Measurements from ENCODE around the gene NFU1.

Gene NFU1

DNA sequence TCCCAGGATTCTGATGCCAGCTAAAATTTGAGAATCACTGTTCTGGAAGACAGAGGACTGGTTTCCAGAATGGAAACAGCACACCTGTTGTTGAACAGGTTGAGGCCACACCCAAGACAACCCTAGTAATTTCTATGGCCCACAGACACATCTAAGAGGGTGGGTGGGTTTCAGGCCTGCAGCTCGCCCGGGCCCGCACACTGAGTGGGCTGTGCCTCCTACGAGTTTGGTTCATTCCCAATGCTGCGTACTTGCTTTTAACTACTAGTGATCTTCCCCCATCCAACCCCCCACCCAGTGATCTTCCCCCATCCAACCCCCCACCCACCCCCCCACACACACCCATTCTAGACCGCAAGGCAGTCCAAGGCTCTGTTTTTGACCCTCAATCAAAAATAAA lies 1.3 kb upstream of the NFU1 start:
- no peaks in the 10 kb centered on the region for H4K20me1 ChIP-seq (ENCODE audit: insufficient read depth)
- H3K79me2 ChIP-seq (ENCODE audit: insufficient read depth, low read depth), result peaks cover 24% of the 10 kb centered on the region
- TF ChIP-seq, protein P1, sequence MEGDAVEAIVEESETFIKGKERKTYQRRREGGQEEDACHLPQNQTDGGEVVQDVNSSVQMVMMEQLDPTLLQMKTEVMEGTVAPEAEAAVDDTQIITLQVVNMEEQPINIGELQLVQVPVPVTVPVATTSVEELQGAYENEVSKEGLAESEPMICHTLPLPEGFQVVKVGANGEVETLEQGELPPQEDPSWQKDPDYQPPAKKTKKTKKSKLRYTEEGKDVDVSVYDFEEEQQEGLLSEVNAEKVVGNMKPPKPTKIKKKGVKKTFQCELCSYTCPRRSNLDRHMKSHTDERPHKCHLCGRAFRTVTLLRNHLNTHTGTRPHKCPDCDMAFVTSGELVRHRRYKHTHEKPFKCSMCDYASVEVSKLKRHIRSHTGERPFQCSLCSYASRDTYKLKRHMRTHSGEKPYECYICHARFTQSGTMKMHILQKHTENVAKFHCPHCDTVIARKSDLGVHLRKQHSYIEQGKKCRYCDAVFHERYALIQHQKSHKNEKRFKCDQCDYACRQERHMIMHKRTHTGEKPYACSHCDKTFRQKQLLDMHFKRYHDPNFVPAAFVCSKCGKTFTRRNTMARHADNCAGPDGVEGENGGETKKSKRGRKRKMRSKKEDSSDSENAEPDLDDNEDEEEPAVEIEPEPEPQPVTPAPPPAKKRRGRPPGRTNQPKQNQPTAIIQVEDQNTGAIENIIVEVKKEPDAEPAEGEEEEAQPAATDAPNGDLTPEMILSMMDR (conservative IDR thresholded peaks at IDR 0.05; ENCODE audit: low read depth, low read length), result no peak
- H3K27ac ChIP-seq, result no peak overlapping the region
- H3K27me3 ChIP-seq (ENCODE audit: insufficient read depth, low read depth), result no peaks in the 10 kb centered on the region
- H2AFZ ChIP-seq (ENCODE audit: low read depth), result no peak overlapping the region
- peaks cover 21% of the 10 kb centered on the region for H3K4me1 ChIP-seq (ENCODE audit: low read depth, poor library complexity, severe bottlenecking)
- H3K4me3 ChIP-seq (IDR thresholded peaks at IDR 0.05; ENCODE audit: insufficient read depth, low read depth, low read length), result no peak overlapping the region
- H3K9ac ChIP-seq, result no peak overlapping the region
- no peak overlapping the region; the same call in 1 of the 2 replicates for H3K4me2 ChIP-seq
- H3K36me3 ChIP-seq (ENCODE audit: insufficient read depth), result no peaks in the 10 kb centered on the region

DNA sequence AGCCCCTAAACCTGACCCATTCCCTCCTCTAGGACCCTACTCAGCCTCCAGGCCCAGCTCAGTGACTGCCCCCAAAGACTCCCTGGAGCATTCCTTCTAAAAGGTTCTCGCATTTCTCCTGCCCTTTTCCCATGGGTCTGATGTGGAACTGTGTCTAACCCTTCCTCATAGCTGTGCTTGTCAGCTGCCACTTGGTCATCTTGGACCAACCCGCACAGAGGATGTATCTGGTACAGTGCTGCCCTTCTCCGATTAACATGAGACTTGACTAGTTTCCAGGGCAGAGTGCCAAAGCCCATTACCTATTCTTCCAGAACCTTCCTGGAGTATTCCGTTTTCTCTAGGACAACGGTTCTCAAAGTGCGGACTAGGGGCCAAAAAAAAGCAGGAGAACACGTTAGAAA lies 518 bp upstream of the NFU1 start:
- Histone ChIP-seq H4K20me1 (ENCODE audit: insufficient read depth) (no peaks in the 10 kb centered on the region), H3K4me1 (ENCODE audit: low read depth, poor library complexity, severe bottlenecking) (peaks cover 21% of the 10 kb centered on the region), H3K4me2 (peak overlapping the region; percentile 40), H3K27ac (peak overlapping the region; percentile 83), H3K36me3 (ENCODE audit: insufficient read depth) (no peaks in the 10 kb centered on the region), H3K27me3 (ENCODE audit: insufficient read depth, low read depth) (no peaks in the 10 kb centered on the region), H3K79me2 (ENCODE audit: insufficient read depth, low read depth) (peaks cover 24% of the 10 kb centered on the region), H2AFZ (ENCODE audit: low read depth) (peak overlapping the region; percentile 91), H3K4me3 (IDR thresholded peaks at IDR 0.05; ENCODE audit: insufficient read depth, low read depth, low read length) (peak overlapping the region; percentile 90), H3K9ac (peak overlapping the region; percentile 90)
- TF ChIP-seq, protein P1 (conservative IDR thresholded peaks at IDR 0.05; ENCODE audit: low read depth, low read length), result peak; percentile 37; the same call in 1 of the 2 replicates

DNA sequence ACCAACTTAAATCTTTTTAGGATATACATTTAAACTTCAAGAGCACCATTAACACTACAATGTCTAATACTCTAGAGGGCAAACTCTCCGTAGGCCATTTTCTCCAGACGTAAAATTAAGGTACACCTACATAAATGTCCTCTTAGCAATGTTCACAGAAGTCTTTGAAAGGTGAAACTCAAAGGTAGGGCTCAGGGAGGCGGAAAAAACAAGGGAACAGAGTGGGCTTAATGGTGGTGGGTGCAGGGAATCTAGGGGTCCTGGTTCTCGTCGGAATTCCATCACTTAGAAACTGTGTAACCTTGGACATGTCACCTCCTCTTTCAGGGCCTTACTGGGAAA lies 668 bp downstream of the NFU1 start:
- Histone ChIP-seq H2AFZ (ENCODE audit: low read depth) (peak overlapping the region; percentile 91), H3K27me3 (ENCODE audit: insufficient read depth, low read depth) (no peaks in the 10 kb centered on the region), H3K36me3 (ENCODE audit: insufficient read depth) (no peaks in the 10 kb centered on the region), H3K9ac (peak overlapping the region; percentile 90), H3K4me2 (peak overlapping the region; percentile 40), H3K79me2 (ENCODE audit: insufficient read depth, low read depth) (peaks cover 24% of the 10 kb centered on the region), H3K4me1 (ENCODE audit: low read depth, poor library complexity, severe bottlenecking) (peaks cover 21% of the 10 kb centered on the region), H4K20me1 (ENCODE audit: insufficient read depth) (no peaks in the 10 kb centered on the region), H3K4me3 (IDR thresholded peaks at IDR 0.05; ENCODE audit: insufficient read depth, low read depth, low read length) (no peak overlapping the region), H3K27ac (peak overlapping the region; percentile 83)
- TF ChIP-seq, protein P1 (conservative IDR thresholded peaks at IDR 0.05; ENCODE audit: low read depth, low read length), result no peak

DNA sequence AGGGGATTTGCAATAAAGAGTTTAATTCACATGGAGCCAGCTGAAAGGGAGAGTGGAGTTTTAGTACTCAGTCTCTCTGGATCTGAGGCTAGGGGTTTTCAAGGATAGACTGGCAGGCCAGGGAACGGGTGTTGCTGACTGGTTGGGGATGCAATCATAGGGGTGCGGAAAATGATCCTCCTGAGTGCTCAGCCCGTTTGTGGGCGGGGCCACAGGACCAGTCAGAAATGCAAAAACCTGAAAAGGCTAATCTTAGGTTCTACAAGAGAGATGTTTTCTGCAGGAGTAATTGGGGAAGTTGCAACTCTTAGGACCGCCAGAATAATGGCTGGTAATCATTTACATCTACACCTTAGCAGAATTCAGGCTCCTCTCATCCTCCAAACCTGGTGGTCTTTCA lies 2.5 kb downstream of the NFU1 start:
- Histone ChIP-seq H3K4me1 (ENCODE audit: low read depth, poor library complexity, severe bottlenecking) (peaks cover 21% of the 10 kb centered on the region), H3K27me3 (ENCODE audit: insufficient read depth, low read depth) (no peaks in the 10 kb centered on the region), H3K4me3 (IDR thresholded peaks at IDR 0.05; ENCODE audit: insufficient read depth, low read depth, low read length) (no peak overlapping the region), H2AFZ (ENCODE audit: low read depth) (no peak overlapping the region), H3K79me2 (ENCODE audit: insufficient read depth, low read depth) (peaks cover 24% of the 10 kb centered on the region), H3K27ac (no peak overlapping the region), H4K20me1 (ENCODE audit: insufficient read depth) (no peaks in the 10 kb centered on the region), H3K36me3 (ENCODE audit: insufficient read depth) (no peaks in the 10 kb centered on the region), H3K4me2 (no peak overlapping the region; the same call in 1 of the 2 replicates), H3K9ac (no peak overlapping the region)
- TF ChIP-seq, protein P1 (conservative IDR thresholded peaks at IDR 0.05; ENCODE audit: low read depth, low read length), result no peak
